A172 (cell line): Measurements from ENCODE around the gene LATS2. TPM values are rescaled to one million over a fixed set of nuclear protein-coding genes. Genes with fewer than 3 reads are reported as not detected.

Experiments used
- DNase-seq: peaks from one replicate; pipeline ENCODE4 v3.0.0-alpha.2; 2015; ENCODE audit warnings: low spot score
- total RNA-seq: library from RNA; depleted of rRNA; stranded (reverse); fragments of >200 nt; shearing (Covaris generic); gene quantifications from 2 replicates; pipeline ENCODE4 v1.2.3, GENCODE V29; 2014

The LATS2 gene
- total RNA-seq, 1 experiment from 2014 or later, result 13.5 TPM

GRCh38 chr13:20993661-20994440 is 67.5 kb downstream of the LATS2 start:
- peak; percentile 87 for DNase-seq

- no peak for DNase-seq
Observed at GRCh38 chr13:20993211-20993610, 68.2 kb downstream of the LATS2 start.

- DNase-seq, result no peak
Observed at GRCh38 chr13:20991741-20992520, 69.5 kb downstream of the LATS2 start.

GRCh38 chr13:20990910-20991525 is 70.4 kb downstream of the LATS2 start:
- DNase-seq, result no peak

GRCh38 chr13:20989656-20990321 is 71.6 kb downstream of the LATS2 start:
- DNase-seq, result no peak

GRCh38 chr13:20988909-20989655 is 72.3 kb downstream of the LATS2 start:
- no peak for DNase-seq

GRCh38 chr13:20988033-20988908 is 73.1 kb downstream of the LATS2 start:
- no peak for DNase-seq

- DNase-seq, result no peak
Observed at GRCh38 chr13:20987599-20987998, 73.8 kb downstream of the LATS2 start.

GRCh38 chr13:20984879-20985278 is 76.5 kb downstream of the LATS2 start:
- no peak for DNase-seq

- no peak for DNase-seq
Observed at GRCh38 chr13:20983386-20983785, 78.0 kb downstream of the LATS2 start.

GRCh38 chr13:20981370-20982095 is 79.9 kb downstream of the LATS2 start:
- no peak for DNase-seq

GRCh38 chr13:20980899-20981298 is 80.5 kb downstream of the LATS2 start:
- no peak for DNase-seq

GRCh38 chr13:20980430-20980829 is 81.0 kb downstream of the LATS2 start:
- DNase-seq, result no peak

GRCh38 chr13:20977394-20977793 is 84.0 kb downstream of the LATS2 start:
- DNase-seq, result no peak

- no peak for DNase-seq
Observed at GRCh38 chr13:20974981-20975585, 86.3 kb downstream of the LATS2 start.

GRCh38 chr13:20973886-20974425 is 87.4 kb downstream of the LATS2 start:
- no peak for DNase-seq

GRCh38 chr13:20972731-20973130 is 88.7 kb downstream of the LATS2 start:
- DNase-seq, result no peak

- peak; percentile 57 for DNase-seq
Observed at GRCh38 chr13:20969182-20969581, 92.2 kb downstream of the LATS2 start.

GRCh38 chr13:20968745-20969144 is 92.6 kb downstream of the LATS2 start:
- DNase-seq, result peak; percentile 19
